Activated CD8-positive, alpha-beta memory T cell treated with anti-CD3 and anti-CD28 coated beads, Interleukin-2, amount 50 U/mL, for 24 hours (primary cell): ENCODE measurements around the gene PRRC2B.

Experiments used
- DNase-seq: peaks from one replicate; pipeline ENCODE4 v3.0.0-alpha.2; 2020; ENCODE audit errors: extremely low read depth

PRRC2B gene

DNA sequence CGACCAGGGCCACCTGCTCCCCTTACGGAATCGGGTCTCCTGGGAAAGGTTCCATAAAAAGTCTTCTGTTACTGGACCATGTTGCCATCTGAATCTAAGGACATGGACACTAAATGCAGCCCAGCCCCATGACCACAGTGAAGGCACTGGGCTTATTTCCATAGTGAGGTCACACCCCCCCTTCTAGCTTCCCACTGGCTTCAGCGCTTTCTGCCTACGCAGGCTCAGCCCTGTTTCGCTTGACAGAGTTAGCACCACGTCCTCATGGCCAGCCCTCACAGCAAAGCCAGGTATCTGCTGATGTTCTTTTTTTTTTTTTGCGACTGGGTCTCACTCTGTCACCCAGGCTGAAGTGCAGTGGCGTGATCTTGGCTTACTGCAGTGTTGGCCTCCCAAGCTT is 123.0 kb downstream of the PRRC2B start:
- DNase-seq, result no peak

DNA sequence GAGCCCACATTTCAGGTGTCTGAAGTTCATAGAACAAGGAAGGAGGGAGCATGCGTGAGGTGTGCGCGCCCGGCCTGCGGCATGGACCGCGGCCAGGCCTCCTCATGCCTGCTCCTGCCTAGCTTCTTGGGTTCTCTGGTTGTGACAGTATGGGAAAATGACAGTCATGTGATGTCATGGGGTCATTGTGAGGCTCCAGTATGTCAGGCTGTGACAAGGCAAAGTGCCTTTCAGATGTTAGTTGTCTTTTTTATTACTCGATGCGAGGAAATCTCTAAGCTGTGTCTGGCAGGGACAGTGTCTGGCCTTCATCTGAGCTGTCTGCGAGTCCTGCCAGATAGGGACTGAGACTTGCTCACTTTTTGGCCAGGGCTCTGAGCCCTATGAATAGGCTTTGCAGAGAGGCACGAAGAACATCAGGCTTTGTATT is 123.9 kb downstream of the PRRC2B start:
- no peak for DNase-seq

DNA sequence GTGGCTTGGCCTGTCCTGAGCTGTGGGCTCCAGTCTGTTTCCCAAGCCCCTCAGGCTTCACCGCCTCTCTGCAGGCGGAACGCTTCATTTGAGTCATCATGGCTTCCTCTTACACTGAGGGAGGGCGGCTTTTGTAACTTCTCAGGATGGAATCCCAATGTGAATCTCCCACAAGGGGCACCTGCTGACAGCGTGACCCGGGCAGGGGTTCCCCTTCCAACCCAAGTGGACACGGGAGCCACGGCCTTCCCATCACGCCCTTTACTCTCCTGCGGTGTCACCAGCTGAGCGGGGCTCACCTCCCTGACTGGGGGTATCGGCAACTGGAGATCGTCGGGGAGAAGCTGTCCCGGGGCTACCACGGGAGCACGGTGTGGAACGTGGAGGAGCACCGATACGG is 124.7 kb downstream of the PRRC2B start:
- DNase-seq, result no peak

DNA sequence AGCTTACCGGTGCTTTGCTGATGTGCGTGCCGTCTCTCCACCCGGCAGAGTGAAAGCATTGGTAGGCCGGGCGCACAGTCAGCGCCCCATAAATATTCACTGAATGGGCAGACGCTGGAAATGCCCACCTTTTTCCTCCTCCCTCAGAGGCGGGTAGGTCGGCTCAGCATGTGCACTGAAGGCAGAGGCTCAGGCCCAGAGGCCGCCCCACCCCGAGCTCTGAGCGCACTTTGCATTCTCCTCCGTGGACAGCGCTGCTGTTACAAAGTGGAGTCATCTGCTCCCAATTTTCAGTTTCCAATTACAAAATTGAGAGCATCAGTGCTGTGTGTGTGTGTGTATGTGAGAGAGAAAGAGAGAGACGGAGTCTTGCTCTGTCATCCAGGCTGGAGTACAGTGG is 126.6 kb downstream of the PRRC2B start:
- DNase-seq, result no peak

DNA sequence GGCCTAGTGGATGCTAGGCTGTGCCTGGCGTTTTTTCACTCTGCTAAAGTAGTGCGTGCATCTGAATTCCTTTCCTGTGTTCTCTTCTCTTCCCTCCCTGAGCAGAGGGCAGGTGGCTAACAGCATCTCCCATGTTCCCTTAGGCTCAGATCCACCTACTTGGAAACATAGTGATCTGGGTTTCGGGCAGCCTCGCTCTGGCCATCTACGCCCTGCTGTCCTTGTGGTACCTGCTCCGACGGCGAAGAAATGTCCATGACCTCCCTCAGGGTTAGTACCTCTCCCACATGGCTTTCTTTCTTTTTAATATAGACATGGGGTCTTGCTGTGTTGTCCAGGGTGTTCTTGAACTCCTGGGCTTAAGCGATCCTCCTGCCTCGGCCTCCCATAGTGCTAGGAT is 127.3 kb downstream of the PRRC2B start:
- DNase-seq, result no peak

DNA sequence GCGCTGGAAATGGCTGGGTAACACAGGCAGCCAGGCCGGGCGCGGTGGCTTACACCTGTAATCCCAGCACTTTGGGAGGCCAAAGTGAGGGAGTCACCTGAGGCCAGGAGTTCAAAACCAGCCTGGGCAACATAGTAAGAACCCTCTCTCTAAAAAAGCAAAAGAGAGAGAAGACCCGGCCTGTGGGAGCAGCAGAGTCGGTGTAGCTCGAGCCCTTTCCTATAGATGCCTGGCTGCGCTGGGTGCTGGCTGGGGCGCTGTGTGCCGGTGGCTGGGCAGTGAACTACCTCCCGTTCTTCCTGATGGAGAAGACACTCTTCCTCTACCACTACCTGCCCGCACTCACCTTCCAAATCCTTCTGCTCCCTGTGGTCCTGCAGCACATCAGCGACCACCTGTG is 127.9 kb downstream of the PRRC2B start:
- no peak for DNase-seq

DNA sequence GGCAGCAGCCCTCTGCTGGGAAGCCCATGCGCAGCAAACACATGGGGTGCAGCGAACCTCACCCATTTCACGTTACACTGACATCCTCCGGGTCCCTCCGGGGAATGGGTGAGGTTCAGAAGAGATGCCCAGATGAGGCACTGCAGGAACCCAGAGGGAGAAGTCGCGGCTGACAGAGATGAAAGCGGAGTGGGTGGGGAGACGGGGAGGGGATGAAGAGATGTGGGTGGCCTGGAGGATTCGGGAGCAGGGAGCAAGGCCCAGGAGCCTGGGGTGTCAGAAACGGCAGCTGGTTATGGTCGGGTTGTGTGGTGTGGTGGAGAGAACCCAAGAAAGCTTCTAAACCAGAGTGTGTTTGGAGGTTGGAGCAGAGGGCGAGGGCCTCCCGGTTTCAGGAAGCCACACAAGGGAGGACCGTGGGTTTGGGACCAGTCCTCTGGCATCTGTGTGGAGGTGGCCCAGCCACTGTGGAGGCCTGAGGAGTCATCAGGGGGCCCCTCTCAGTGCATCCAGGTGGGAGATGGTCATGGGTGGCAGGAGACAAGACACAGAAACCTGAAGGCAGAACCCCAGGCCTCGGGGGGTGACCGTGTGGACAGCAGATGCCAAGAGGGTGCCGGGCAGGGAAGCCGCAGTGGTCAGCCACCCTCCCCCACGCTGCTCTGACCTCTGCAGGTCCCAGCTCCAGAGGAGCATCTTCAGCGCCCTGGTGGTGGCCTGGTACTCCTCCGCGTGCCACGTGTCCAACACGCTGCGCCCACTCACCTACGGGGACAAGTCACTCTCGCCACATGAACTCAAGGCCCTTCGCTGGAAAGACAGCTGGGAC is 128.6 kb downstream of the PRRC2B start:
- no peak for DNase-seq

DNA sequence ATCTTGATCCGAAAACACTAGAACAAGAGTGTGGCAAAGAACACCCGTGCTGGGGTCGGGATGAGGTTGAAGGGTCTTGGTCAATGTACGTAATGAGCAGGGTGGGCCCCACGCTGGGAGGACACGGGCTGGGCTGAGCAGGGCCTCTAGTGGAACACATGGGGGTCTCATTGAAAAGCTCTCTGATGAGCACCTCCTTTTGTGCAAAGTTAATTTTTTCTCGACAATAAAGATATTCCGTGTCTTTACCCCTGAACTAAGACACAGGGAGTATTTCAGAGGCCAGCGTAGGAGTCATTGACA is 129.2 kb downstream of the PRRC2B start:
- DNase-seq, result no peak

DNA sequence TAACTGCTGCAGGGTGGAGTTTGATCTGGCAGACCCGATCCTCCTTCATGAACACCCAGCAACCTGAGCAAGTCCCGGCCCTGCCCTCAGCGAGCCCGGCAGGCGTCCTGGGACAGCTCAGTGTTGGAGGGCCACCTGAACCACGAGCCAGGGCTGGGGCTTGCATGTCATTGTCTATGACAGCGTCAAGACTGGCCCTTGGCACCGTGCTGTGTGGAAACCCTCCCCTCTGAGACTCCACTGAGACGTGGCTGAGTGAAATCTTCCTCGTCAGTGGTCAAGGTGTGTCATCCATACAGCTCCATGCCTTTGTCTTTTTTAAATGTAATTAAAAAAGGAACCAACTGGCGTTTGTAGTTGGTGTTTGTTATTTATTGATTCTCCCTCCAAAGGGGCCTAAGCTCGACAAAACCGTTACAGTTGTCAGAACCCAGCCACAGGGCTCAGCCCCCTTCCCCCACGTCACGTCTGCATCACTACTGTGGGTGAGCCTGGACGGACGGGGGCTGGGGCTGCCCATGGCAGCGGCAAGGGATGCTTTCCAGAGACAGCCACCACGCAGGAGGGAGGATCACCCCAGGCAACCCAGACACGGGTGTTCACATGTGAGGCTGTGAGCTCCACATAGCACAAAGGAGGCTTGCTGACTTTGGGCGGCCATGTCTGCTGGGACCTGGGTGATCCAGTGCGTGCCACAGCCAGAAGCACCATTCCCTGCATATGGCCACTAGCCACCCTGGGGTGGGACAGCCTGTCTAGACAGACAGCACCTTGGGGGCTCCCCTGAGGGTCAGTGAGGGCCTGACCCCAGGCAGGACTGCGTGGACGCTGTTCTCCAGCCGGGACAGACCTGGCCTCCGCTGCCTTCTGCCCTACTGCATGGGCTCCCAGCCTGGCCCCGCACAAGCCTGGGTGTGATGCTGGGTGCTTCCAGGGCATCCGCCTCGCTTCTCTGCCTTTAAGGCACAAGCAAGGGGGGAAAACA is 129.9 kb downstream of the PRRC2B start:
- DNase-seq, result no peak

DNA sequence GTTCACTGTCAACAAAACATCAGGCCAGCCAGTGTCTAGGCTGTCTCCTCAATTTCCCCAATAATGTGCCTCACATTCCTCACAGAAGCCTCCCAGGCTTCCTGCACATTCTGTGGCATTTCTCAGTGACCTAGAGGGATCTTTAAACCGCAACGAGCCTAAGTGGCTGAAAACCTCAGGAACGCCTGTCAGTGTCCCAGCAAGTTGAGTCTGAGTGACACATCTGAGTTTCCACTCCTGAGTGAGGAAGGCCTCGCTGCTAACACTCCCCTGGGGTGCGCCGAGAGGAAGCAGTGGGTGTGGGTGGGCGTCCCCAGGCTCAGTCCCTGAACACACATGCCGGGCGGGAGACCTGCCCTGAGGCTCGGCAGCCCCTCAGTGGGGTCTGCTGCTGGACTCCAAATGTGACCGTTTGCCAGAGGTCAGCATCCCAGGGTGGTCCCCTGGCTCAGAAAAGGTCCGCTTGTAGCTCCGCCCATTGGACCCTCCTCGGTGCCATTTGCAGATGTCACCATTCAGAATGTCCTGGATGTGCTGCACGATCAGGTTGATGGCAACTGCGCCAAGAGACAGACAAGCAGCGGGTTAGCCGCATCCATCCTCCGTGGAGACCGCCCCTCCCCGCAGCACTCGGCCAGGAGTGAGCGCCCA is 130.9 kb downstream of the PRRC2B start:
- DNase-seq, result no peak

DNA sequence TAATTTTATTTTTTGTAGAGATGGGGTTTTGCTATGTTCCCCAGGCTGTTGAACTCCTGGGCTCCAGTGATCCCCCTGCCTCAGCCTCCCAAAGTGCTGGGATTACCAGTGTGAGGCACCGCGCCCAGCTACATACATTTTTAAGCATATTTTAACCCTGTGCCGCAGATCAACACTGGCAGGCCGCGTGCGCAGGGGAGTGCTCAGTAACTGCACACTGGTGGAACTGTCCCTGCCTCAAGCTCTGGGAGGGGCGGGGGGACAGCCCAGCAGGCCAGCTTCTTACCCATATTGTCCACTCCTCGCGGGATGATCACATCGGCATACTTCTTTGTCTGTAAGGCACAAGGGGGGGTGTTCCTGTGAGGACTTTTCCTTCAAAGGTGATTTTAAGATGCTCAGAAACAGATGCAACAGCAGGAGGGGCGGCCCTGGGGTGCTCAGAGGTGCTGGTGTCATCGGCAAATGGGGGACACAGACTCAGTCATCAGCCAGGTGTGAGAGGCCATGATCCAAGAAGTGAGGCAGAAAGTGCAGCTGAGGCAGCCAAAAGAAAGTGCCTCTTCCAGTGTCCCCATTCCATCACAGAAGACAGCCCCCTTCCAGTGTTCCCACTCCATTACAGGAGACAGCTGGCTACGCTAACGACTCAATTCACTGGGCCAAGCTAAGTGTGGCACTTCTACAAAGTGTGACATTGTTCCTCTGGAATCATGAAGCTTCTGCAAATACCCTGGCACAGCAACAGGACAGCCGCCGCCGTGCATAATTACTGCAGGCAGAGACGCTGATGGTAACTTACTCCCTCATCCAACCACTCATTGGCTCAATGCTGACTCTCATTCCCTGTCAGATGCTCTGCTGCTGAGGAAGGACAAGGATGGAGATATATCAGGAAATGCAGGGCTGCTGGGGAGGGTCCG is 132.0 kb downstream of the PRRC2B start:
- DNase-seq, result no peak

DNA sequence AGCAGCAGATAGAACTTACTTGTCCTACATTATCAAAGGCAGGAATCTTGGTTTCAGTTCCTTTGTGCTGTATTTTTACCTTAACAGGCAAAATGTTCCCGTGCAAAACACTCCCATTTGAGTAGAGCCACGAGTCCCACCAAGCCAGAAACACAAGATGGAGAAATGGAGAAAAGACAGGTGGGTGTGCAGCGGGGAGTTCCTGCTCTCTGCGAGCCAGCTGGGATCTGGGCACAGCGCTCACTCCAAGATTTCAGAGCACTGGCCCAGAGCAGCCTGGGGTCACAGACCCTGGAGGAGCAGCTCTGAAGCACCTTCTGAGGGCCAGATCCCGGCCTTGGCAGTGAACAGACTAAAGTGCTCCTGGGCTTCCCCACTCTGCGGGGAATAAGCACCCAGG is 134.3 kb downstream of the PRRC2B start:
- DNase-seq, result no peak

DNA sequence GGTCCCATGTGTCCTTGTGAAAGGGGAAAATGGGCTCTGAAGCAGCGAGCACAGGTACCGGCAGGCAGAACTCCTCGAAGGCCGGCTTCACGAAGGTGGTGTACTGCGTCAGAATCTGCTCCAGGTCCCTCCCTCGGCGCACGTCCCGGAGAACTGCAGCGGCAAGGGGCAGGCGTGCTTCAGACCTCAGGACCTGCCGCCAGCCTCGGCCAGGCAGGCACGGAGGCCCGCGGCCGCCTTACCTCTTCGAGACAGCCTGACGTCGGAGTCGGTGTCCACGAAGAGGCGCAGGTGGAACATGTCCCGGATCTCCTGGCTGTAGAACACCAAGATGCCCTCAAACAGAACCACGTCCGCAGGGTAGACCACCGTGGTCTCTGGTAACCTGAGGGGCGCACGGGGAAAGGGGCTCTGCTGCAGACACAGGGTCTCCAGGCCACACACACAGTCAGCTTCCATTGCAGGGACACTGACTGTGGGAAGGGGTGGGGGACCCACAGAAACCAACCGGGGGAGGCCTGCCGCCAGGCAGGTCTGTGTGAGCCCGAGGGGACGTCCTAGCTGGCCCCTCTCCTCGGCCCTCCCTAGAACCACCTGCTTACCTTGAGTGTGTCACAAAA is 135.1 kb downstream of the PRRC2B start:
- no peak for DNase-seq

DNA sequence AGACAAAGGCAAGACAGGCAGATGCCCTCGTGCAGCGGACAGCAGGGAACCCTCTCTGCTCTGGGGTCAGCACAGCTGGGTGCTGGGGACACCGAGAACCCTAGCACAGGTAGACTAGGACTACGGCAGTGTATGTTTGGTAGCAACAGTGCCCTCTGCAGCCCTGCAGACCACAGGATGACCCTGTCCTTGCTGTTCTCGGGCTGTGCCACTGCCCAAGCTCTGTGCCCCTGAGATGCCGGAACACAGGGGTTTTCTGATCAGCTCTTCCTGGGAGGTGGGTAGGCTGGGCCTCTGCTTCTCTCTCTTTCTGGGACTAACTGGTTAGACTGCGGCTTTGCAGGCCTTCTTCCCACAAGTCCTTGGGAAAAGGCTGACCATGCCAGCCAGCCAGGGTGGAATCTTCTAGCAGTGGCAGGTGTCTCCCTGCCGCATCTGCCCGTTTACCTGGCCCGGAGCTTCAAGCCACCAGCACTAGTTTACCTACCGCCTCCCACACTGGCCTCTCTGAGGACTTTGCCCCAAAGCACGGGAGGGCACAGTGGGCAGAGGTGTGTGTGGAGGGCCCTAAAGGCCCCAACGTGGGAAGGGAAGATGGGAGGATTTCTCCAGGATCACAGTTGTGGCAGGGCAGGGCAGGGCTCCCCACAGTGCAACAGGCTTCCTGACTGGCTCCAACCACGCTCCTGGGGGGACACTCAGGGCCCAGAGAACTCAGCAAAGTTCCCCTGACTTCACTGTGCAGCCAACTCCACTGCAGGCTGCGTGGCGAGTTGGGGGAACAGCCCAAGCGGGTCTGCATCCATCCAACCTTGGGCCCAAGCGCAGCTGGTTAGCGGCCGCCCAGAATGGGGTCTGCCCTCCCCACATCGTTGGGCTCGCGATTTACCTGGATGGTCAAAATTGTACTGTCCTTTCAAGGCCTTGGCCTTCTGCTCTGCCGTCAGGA is 136.0 kb downstream of the PRRC2B start:
- DNase-seq, result no peak

DNA sequence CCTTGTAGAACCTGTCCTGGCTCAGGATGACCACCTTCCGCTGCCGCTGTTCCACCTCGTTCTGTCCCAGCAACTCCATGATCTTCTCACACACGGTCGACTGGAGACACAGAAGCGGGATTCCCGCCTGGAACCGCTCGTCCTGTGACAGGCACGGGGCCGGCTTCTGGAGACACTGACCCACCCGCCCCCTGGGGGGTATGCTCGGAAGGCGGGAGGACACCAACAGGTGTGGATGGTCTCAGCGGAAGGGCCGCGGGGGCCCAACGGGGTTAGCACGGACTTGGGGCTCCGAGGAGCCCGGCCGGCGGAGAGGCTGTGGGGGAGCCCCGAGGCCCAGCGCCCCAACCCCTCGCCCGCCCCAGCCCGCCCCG is 136.6 kb downstream of the PRRC2B start:
- no peak for DNase-seq

DNA sequence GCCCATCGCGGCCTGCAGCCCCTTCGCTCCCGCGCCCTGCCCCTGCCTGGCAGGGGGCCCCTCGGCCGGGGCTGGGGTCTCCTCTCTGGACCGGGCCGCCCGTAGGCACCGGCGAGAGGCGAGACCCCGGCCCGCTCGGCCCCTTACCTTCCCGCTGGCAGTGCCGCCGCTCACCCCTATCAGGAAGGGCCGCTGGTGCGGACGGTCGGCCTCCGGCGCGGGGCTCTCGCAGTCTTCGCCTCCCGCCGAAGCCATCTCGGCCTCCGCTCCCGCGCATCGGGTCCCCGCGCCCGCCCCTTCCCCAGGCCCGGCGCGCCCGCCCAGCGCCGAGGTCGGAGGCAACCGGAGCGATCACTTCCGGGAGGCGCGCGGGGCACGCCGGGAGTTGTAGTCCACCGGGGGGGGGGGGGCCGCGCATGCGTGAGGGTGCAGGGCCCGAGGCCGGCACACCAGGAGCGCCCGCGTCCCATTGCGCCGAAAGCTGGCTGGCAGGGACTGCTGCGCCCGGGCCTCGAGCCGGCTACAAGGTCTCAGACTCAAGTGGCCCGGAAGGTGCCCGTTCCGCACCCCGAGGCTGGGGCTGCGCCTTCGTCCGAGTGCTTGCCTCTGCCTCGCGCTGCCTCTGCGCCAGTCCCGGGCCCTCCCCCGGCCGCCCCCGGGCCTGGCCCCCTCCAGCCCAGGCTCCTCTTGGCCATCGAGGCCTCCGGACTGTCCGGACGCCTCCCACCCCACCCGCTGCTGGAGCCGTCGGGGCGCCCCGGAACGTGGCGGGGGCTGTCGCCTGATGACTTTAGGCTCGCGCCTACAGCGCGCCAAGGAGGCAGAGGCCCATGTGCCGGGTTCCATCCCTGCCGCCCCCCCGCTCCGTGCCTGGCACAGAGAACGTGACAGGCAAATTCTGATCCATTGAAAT is 137.3 kb downstream of the PRRC2B start, which contains the start of gene UCK1:
Gene UCK1, minus strand, starts transcription at position 344 of the 913 bp plus-strand sequence. Its CDS starts 89 bp downstream, at position 255.
- no peak for DNase-seq

DNA sequence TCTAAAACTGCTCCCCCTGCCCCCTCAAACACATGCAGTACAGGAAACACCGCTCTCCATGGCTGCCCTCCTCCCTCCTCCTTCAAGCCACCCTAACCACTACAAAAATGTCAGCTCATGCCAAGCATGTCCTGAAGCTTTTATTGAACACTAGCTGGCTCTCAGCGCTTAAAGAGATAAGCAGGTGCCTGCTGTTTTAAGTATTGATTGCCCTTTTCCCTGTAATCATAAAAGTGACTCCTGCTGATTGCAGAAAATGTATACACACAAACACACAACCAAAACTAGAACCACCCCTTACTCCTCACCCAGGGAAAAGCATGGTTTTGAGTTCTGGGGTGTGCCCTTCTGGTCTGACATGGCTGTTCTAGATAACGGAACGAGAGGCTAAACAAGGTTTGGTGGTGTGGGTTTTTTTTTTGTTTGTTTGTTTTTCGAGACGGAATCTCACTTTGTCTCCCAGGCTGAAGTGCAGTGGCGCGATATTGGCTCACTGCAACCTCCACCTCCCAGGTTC is 140.9 kb downstream of the PRRC2B start:
- DNase-seq, result no peak

DNA sequence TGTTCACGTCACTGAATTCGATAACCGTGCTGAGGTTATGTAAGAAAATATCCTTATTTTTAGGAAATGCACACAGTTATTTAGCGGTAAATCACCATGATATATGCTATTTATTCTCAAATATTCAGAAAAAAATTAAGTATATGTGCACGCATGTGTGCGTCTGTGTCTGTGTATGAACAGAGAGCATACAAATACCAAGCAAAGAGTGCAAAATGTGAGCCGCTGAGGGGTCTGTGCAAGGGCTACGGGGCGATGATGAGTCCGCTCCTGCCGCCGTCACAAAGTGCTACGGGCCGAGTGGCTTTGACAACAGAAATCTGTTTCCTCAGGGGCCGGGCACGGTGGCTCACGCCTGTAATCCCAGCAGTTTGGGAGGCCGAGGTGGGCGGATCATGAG is 144.1 kb downstream of the PRRC2B start:
- no peak for DNase-seq
